KBM-7 (cell line): ENCODE results near the gene SEC31A.

ENCODE experiments used
- DNase-seq: peaks from one replicate; pipeline ENCODE4 v3.0.0-alpha.2; 2015
- in situ Hi-C: fragments of 300-500 bp; cut with MboI; formaldehyde crosslinking; loops from 2 replicates; pipeline ENCODE4 v1.14.3; 2020; ENCODE audit warnings: low sequenced_read_pairs, low pct_unique_long_range_greater_than_20kb, mixed read lengths

Gene SEC31A

GRCh38 chr4:82799006-82799881, 91.7 kb downstream of the SEC31A start:
- in situ Hi-C loops, result no loop called here
- DNase-seq, result no peak

DNA sequence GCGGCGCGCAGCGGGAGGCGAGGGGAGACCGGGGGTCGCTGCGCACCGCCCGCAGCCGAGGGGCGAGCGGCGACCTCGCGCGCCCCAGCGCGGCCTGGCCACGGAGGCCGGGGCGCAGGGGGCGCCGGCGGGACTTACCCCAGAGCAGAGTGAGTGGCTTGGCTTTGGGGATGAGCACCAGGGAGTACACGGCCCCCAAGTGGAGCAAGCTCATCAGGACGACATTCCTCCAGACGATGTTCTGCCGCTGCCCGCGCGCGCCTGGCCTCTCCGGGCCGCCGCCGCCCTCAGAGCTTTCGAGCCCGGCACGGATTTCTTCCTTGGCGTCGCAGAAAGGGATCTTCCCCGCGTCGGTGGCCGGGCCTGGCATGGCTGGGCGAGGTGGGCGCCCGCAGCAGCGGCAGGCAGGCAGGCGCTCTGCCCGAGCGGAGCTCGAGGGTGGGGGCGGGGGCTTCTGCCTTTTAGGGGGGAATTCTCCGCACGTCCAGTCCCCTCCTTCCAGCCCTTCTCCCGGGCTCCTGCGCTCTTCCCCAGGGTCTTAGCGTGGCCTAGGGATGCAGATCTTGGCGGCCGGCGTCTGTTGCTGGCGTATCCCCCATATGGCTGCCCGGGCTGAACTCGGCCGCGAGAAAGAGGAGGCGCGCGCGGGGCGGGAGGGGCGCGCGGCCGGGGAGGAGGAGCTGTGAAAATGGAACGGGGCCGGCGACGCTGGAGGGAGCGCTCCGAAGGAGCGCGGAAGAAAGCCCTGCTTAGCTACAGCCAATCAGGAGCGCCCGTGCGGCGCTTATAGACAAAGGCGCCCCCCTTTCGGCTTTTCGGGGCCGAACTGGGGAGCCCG, 92.6 kb downstream of the SEC31A start, which contains the start of gene SCD5:
Gene SCD5 (minus strand): TSS at position 629 of the 838 bp plus-strand sequence. CDS start 259 bp downstream, at position 370.
- in situ Hi-C loops, result no loop called here
- peak; percentile 84 for DNase-seq

DNA sequence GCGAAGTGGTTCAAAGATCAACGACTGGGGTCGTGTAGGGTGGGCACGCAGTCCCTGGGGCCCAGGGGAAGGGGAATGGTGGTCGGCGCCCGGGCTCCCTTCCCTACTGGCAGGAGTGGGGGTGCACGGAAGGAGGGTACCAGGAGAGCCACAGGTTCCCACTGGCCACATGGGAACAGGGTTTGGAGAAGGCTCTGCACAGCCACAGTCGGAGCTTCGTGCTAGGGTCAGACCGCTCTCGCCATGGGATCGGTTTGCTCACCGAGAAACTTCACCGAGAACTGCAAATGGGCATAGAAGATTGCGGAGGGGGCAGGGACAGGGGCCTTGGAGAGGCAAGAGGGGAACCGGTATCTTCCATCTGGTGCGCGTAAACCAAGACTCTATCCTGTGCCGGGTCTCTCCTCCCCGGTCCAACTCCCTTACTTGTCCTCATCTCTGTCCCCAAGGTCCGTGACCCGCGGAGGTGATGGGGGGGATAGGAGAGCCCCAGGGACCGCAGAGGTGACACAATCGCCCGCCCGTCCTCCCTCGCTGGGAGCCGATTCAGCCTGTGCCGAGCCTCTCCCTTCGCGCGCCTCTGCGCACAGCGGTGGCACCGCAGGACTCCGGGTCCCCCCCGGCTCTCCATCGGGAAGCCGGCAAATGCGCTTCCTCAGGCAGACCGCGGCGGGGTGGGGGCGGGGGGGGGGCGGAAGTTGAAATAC, 93.4 kb downstream of the SEC31A start:
- DNase-seq, result no peak
- in situ Hi-C loops, result no loop called here

GRCh38 chr4:82797040-82797404, 93.9 kb downstream of the SEC31A start:
- DNase-seq, result no peak
- in situ Hi-C loops, result no loop called here

DNA sequence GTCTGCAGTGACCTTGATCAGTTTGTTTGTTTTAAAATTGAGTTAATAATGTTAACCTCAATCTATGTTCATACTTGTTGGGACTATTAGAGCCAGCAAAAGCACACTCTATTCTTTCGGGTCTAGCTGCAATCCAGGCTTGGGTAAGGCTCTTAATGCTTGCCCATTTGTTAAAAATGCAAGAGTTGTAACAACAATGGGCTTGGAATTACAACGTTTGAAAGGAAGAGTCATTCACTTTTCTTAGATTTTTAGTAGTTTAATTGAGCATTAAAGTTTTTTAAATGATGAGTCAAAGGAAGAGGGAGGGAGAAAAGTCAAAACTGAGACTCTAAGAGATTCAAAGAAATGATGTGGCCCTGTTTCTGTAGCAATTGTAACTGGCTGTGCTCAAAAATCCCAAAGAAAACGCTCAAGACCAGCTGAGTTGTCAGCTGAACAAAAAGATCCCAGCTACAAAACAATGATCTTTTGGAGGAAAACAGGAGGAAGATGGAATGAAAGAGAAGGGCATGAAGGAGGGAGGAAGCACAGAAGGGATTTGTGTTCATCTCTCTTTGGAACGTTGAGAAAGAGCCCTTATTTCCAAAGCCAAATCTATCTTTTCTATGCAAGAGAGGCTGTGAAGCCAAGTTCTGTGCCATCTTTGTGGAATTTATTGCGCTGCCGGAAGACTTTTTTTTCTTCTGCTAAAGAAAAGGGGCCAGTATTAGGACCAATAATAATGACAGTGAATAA, 97.9 kb downstream of the SEC31A start:
- DNase-seq, result no peak
- in situ Hi-C loops, result no loop called here

DNA sequence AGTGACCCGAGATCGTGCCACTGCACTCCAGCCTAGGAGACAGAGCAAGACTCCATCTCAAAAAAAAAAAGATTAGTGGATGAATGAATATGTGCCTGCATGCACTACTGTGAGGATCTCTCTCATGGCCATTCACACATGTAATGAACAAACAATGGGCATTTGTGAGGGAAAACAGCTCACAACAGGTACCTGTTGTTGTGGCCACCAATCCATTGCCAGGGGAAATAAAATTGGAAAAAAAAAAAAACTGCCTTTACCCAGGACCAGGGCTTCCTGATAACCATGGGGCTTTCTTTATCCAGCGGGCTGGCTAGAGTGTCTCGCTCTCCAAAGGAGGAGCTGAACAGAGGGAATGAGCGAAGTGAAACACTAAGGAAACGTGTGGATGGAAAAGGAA, 99.8 kb downstream of the SEC31A start:
- in situ Hi-C loops, result no loop called here
- DNase-seq, result no peak

GRCh38 chr4:82790060-82790660, 100.8 kb downstream of the SEC31A start:
- in situ Hi-C loops, result no loop called here
- DNase-seq, result no peak

DNA sequence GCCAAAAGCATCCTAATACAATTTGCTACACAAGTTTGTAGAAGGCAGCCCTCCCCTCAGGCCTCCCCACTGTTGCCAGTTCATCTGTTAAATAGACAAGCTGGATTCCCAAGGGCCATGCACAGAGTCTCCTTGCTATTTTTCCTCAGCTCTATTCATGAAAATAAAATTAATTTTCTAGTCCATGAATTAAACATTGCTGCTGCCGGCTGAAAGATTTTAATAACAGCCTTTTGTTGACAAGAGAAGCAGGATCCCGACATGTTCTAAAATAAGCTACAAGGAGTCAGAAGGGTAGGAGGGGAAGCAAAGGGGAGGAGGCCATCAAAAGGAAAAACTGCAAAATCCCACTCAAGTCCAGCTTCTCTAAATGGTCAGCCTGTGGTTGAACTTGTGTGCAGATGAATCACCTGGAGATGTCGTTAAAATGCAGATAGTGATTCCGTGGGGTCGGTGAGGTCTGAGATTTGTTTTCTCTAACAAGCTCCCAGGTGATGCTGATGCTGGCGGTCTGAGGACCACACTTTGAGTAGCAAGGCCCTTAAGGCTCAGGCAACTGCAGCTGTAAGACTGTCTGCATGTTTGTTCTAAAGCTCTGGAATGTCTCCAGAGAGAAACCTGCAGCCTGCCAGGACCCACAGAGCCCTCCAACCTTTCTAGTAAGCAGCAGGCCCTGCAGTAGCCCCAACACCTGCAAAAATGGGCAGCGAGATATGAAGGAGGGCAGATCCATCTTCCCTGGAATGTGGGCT, 101.8 kb downstream of the SEC31A start:
- no peak for DNase-seq
- in situ Hi-C loops, result no loop called here

DNA sequence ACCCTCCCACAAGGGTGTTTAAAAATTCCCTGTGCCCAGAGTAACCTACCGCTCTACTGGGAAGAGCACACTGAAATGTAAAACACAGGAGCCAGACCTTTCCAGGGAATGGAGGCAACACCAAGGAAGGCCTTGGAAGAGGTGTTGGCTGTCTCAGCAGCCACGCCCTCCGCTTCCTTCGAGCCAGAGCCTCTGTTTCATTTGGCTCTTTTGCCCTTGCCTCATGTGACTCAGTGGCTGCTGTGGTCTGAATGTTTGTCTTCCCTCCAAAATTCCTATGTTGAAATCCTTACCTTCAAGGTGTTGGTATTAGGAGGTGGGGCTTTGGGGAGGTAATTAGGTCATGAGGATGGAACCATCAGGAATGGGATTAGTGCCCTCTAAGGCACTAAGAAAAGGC, 103.6 kb downstream of the SEC31A start:
- no peak for DNase-seq

GRCh38 chr4:82786828-82787227, 104.1 kb downstream of the SEC31A start:
- in situ Hi-C loops, result no loop called here
- DNase-seq, result no peak

More for the DNA sequence above, 103.6 kb downstream of the SEC31A start:
- in situ Hi-C loops, result no loop called here

- no peak for DNase-seq
Measured at GRCh38 chr4:82785611-82786400, 105.1 kb downstream of the SEC31A start.

GRCh38 chr4:82784681-82785610, 106.0 kb downstream of the SEC31A start:
- peak; percentile 61 for DNase-seq
- in situ Hi-C loops, result no loop called here

More at GRCh38 chr4:82785611-82786400, 105.1 kb downstream of the SEC31A start:
- in situ Hi-C loops, result no loop called here

DNA sequence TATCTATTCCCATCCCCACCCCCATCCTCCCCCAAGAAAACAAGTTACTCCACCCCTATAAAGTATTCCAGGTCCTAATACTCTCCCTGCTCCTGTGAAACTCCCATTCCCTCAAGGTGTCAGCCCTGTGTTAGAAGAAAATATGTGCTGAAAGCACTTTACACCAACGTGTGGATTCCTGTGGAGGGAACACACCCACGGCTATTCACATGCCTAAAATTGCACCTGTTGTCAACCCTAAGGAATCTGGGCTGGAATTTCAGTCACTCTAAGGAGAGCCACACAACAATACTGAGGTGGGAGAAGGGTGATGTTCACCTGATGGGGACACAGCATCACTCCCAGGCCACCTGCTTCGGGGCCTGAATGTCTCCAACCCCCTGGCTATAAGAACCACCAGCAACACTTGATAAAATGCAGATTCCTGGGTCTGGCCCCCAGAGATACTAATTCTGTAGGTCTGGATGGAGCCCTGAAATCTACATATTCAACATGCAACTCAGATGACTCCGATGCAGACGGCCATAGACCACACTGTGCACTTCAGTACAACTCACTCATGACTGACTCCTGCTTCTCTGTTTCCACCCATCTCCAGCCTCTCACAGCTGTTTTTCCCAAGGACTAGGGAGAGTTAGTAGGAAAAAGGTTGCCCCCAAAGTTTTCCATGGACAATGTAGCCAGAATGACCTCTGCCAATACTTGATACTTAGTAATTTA, 108.2 kb downstream of the SEC31A start:
- DNase-seq, result no peak
- in situ Hi-C loops, result no loop called here

GRCh38 chr4:82780752-82781231, 110.2 kb downstream of the SEC31A start:
- in situ Hi-C loops, result no loop called here
- peak; percentile 92 for DNase-seq

DNA sequence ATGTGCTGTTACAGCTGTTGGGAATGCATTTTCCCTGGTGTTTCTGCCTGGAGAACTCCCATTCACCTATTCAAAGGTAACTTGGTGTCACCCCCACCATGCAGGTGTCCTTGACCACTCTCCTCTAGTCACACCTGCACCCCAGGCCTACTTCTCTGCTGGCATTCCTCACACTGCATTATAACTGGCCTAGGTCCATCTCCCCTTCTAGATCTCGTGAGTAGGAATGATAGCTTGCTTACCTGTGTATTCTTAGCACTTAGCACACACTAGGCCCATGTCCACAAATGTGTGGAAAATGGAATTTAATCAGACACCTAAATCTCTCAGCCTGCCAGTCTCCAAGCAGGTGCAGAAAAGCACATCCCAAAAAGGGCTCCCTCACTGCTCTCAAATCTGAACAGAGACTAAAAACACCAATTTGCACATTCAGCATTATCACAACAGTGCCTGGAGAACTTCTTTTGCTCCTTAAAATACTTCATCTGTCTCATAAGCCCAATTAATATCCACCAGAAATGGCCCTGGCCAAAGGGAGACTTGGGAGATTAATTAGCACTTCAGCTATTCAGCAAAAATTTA, 110.7 kb downstream of the SEC31A start:
- in situ Hi-C loops, result no loop called here
- no peak for DNase-seq
